Right atrium auricular region (tissue), 2 donors: Measurements from ENCODE around the gene PIGM. TPM values are rescaled to one million over a fixed set of nuclear protein-coding genes. Genes with fewer than 3 reads are reported as not detected.

ENCODE experiments used
- DNase-seq: peaks from one replicate; pipeline ENCODE4 v3.0.0-alpha.2; 2019; ENCODE audit warnings: low spot score
- H3K27ac ChIP-seq, 2 donors: fragments of 200-600 bp; sonication (generic); 1 replicate in 1 of 2; 2 replicates in 1 of 2; pipeline ENCODE4 v1.5.1; 2016 to 2019
- H3K27me3 ChIP-seq, 2 donors: fragments of 200-600 bp; sonication (generic); one replicate each; pipeline versions ENCODE4 v1.5.1 to v1.6.0; 2017 to 2019
- H3K36me3 ChIP-seq: fragments of 200-600 bp; sonication (generic); one replicate; pipeline ENCODE4 v1.5.1; 2016
- H3K4me1 ChIP-seq, 2 donors: fragments of 200-600 bp; sonication (generic); one replicate each; pipeline versions ENCODE4 v1.5.1 to v1.6.0; 2017 to 2019
- H3K4me3 ChIP-seq, 2 donors: fragments of 200-600 bp; sonication (generic); 1 replicate in 1 of 2; 2 replicates in 1 of 2; pipeline ENCODE4 v1.5.1; 2017 to 2019; ENCODE audit warnings: mild to moderate bottlenecking in 1 of 2, moderate library complexity in 1 of 2
- H3K9me3 ChIP-seq, 2 donors: fragments of 200-600 bp; sonication (generic); one replicate each; pipeline ENCODE4 v1.5.1; 2019
- total RNA-seq, 2 donors: library from RNA; depleted of rRNA; stranded (reverse); fragments of >200 nt; gene quantifications; one replicate each; pipeline ENCODE4 v1.1.0, GENCODE V29; 2016
- TF ChIP-seq, protein P1 (sequence below), 2 donors: fragments of 200-600 bp; sonication (generic); IDR thresholded peaks; one replicate each; pipeline ENCODE4 v1.5.1; 2019; ENCODE audit warnings: antibody characterized with exemption in 2 of 2

PIGM gene
- total RNA-seq, 2 donors from 2014 or later, result 2.4 to 3.2 TPM

DNA sequence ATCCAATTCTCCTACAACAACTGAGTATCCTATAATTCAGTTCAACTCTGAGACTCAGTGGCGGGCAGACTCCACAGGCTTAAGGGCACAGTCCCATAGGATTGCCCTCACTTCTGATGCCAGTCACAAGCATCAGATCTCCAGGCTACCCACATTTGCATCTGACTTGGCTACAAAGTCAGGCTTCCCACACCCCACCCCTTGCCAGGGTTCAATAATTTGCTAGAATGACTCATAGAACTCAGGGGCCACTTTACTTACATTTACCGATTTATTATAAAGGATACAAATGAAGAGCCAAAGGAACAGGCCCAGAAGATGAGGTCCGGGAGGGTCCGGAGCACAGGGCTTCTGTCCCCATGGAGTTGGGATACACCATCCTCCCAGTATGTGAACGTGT, 41.8 kb downstream of the PIGM start:
- peaks cover 0 to 10% of the 10 kb centered on the region in 2 donors for H3K4me1 ChIP-seq
- no peaks in the 10 kb centered on the region for H3K27me3 ChIP-seq
- no peak for DNase-seq
- H3K27ac ChIP-seq, result no peak overlapping the region
- H3K36me3 ChIP-seq, result no peaks in the 10 kb centered on the region
- TF ChIP-seq, protein P1, sequence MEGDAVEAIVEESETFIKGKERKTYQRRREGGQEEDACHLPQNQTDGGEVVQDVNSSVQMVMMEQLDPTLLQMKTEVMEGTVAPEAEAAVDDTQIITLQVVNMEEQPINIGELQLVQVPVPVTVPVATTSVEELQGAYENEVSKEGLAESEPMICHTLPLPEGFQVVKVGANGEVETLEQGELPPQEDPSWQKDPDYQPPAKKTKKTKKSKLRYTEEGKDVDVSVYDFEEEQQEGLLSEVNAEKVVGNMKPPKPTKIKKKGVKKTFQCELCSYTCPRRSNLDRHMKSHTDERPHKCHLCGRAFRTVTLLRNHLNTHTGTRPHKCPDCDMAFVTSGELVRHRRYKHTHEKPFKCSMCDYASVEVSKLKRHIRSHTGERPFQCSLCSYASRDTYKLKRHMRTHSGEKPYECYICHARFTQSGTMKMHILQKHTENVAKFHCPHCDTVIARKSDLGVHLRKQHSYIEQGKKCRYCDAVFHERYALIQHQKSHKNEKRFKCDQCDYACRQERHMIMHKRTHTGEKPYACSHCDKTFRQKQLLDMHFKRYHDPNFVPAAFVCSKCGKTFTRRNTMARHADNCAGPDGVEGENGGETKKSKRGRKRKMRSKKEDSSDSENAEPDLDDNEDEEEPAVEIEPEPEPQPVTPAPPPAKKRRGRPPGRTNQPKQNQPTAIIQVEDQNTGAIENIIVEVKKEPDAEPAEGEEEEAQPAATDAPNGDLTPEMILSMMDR (IDR thresholded peaks at IDR 0.05), result no peak
- no peak overlapping the region for H3K4me3 ChIP-seq
- H3K9me3 ChIP-seq, result no peaks in the 10 kb centered on the region

DNA sequence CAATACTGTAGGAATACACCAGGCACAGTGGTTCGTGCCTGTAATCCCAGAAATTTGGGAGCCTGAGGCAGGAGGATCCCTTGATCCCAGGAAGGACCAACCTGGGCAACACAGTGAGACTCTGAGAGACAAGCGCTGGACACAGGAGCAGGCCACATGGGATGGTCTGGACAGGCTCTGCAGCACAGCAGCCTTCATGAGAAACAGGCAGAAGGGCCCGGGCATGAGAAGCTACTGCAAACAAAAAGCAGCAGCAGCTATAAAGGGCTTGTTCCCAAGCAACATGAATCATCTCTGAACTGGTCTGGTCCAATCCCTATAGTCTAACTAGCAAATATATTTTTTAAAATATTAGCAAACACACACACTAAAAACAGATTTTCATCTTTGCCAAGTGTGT, 42.2 kb downstream of the PIGM start:
- DNase-seq, result no peak
- H3K4me3 ChIP-seq, result no peak overlapping the region
- TF ChIP-seq, protein P1 (IDR thresholded peaks at IDR 0.05), result no peak
- H3K36me3 ChIP-seq, result no peaks in the 10 kb centered on the region
- H3K4me1 ChIP-seq, result peaks cover 0 to 10% of the 10 kb centered on the region in 2 donors
- no peaks in the 10 kb centered on the region for H3K27me3 ChIP-seq
- H3K27ac ChIP-seq, result no peak overlapping the region
- H3K9me3 ChIP-seq, result no peaks in the 10 kb centered on the region

DNA sequence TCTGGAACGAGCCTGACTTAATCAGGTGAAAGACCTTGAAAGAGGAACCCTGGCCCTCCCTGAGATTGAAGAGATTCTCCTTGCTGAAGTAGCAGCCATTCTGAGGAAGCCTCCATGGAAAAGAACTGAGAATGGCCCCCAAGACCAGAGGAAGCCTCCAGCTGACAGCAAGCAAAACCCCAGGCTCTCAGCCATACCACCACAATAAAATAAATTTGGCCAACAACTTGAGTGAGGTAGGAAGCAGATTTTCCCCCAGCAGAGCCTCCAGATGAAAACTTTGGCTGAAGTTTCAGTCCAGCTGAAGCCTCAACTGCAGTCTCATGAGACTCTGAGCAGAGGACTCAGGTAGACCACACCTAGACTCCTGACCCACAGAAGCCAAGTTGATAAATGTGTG, 43.8 kb downstream of the PIGM start:
- H3K9me3 ChIP-seq, result no peaks in the 10 kb centered on the region
- H3K27me3 ChIP-seq, result no peaks in the 10 kb centered on the region
- DNase-seq, result no peak
- no peak overlapping the region for H3K4me3 ChIP-seq
- H3K27ac ChIP-seq, result peak overlapping the region in 1 of 2 donors; percentile 68
- H3K36me3 ChIP-seq, result no peaks in the 10 kb centered on the region
- TF ChIP-seq, protein P1 (IDR thresholded peaks at IDR 0.05), result no peak
- H3K4me1 ChIP-seq, result peaks cover 0 to 10% of the 10 kb centered on the region in 2 donors

DNA sequence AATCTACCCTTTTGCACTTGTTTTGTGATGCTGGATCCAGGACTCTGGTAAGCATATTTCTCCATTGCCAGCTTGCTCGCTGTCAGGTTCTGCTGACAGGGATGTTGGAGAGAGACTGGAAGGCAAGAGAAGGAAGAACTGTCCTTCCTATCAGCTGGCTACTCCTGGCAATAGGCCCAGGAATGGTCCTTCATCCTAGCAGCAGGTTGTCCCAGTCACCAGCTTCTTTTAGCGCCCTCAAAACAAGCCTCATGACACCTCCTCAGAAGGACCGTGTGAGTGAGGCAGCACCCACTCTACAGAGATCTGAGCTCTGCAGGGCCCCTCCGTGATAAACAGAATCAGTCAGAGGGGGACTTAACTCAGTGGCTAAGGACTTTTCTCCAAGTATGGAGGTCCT, 44.6 kb downstream of the PIGM start:
- no peak for DNase-seq
- Histone ChIP-seq H3K9me3 (no peaks in the 10 kb centered on the region), H3K4me3 (no peak overlapping the region), H3K27ac (peak overlapping the region; percentile 26 to 68), H3K36me3 (no peaks in the 10 kb centered on the region), H3K4me1 (peaks cover 0 to 10% of the 10 kb centered on the region in 2 donors), H3K27me3 (no peaks in the 10 kb centered on the region)
- TF ChIP-seq, protein P1 (IDR thresholded peaks at IDR 0.05), result no peak

DNA sequence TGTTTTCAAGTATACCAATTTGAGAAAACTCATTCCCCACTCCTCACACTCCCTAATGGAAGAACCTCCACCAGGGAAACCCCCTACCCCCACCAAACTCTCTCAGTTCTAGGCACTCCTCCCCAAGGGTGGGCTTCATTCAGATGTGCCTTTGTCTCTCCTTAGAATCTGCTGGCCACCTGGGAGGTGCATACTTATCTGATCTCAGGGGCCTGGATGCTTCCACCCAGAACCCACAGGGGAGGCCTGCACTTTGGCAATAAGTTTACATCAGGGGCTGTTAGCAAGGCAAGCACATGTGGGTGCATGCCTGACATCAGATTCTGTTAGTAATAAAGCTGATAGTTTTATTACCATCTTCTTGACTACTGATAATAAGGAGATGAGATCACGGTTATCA, 45.3 kb downstream of the PIGM start:
- Histone ChIP-seq H3K9me3 (no peaks in the 10 kb centered on the region), H3K4me1 (peaks cover 0 to 5% of the 10 kb centered on the region in 2 donors), H3K4me3 (no peak overlapping the region), H3K36me3 (no peaks in the 10 kb centered on the region), H3K27ac (peak overlapping the region in 1 of 2 donors; percentile 68), H3K27me3 (no peaks in the 10 kb centered on the region)
- no peak for DNase-seq
- TF ChIP-seq, protein P1 (IDR thresholded peaks at IDR 0.05), result no peak

DNA sequence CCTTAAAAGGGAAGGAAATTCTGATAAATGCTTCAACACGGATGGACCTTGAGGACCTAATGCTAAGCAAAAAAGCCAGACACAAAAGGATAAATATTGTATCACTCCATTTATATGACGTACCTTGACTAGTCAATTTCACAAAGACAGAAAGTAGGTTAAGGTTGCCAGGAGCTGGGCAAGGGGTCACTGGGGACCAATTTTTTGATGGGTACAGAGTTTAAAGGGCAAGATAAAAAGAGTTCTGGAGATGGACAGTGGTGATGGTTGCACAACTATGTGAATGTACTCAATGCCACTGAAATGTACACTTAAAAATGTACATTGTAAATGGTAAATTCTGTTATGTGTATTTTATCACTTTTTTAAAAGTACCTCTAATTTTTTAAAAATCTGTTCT, 45.7 kb downstream of the PIGM start:
- H3K27ac ChIP-seq, result no peak overlapping the region
- H3K4me1 ChIP-seq, result peaks cover 0 to under 1% of the 10 kb centered on the region in 2 donors
- no peaks in the 10 kb centered on the region for H3K9me3 ChIP-seq
- TF ChIP-seq, protein P1 (IDR thresholded peaks at IDR 0.05), result no peak
- no peaks in the 10 kb centered on the region for H3K27me3 ChIP-seq
- DNase-seq, result no peak
- no peaks in the 10 kb centered on the region for H3K36me3 ChIP-seq
- no peak overlapping the region for H3K4me3 ChIP-seq
